Endothelial cell of umbilical vein (primary cell): Measurements from ENCODE around the gene SPINK9.

Source experiments
- EZH2 ChIP-seq: IDR thresholded peaks from 2 replicates; pipeline ENCODE4 v1.6.1; 2012; ENCODE audit warnings: borderline replicate concordance, low read depth, mild to moderate bottlenecking, moderate library complexity, low read length, inconsistent platforms; ENCODE audit not compliant: severe bottlenecking
- FOS ChIP-seq: IDR thresholded peaks from 2 replicates; pipeline ENCODE4 v1.6.1; 2011; ENCODE audit warnings: mild to moderate bottlenecking, low read length, moderate library complexity, borderline replicate concordance; ENCODE audit not compliant: insufficient read depth
- GATA2 ChIP-seq: IDR thresholded peaks from 2 replicates; pipeline ENCODE4 v1.7.0; 2011; ENCODE audit warnings: low read depth, mild to moderate bottlenecking, moderate library complexity, mixed read lengths, low read length; ENCODE audit not compliant: insufficient read length, insufficient read depth
- JUN ChIP-seq: IDR thresholded peaks from 2 replicates; pipeline ENCODE4 v1.6.1; 2011; ENCODE audit warnings: borderline replicate concordance, low read depth; ENCODE audit not compliant: insufficient read length, insufficient read depth
- MYC ChIP-seq: IDR thresholded peaks from one replicate; pipeline ENCODE4 v1.6.1; 2011; ENCODE audit warnings: mild to moderate bottlenecking, low read depth, low read length
- POLR2A ChIP-seq: IDR thresholded peaks from 2 replicates; pipeline ENCODE4 v1.6.1; 2012; ENCODE audit warnings: low read depth, mild to moderate bottlenecking, control low read depth, low read length
- POLR2AphosphoS5 ChIP-seq: IDR thresholded peaks from 2 replicates; pipeline ENCODE4 v1.6.1; 2012; ENCODE audit warnings: low read depth, mild to moderate bottlenecking, control low read depth, low read length, moderate library complexity; ENCODE audit not compliant: insufficient read depth
- TF ChIP-seq, protein P1 (sequence below), 2 donors: IDR thresholded peaks; 1 replicate in 1 of 2; 2 replicates in 1 of 2; pipeline ENCODE4 v1.5.1; 2011; ENCODE audit warnings: low read length in 2 of 2, mild to moderate bottlenecking in 2 of 2, moderate library complexity in 2 of 2, control low read depth in 1 of 2, inconsistent platforms in 1 of 2, low read depth in 1 of 2; ENCODE audit not compliant: insufficient read depth in 1 of 2; ENCODE audit errors: extremely low read depth in 1 of 2
- TF ChIP-seq, protein P2 (sequence below): IDR thresholded peaks from 2 replicates; pipeline ENCODE4 v1.6.1; 2011; ENCODE audit not compliant: insufficient read depth, insufficient read length

DNA sequence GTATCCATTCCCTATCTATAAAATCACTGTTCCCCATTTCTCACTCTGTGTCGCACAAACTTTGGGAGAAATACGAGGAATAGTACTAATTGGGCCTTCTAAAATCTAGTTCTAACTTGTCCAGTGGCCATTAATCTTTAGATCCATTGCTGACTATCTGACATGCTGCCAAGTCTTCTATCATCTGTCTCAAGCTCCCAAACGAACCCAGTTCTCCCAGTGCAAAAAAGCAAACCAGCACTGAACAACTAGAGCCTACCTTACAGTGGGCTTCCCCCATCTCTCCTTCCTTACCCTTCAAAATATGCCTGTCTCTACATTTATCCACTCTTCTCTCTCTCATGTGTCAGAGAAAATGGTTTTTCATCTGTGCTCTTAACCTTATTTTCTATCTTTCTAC is 26.3 kb upstream of the SPINK9 start:
- no peak for TF ChIP-seq POLR2A
- TF ChIP-seq, protein P1, sequence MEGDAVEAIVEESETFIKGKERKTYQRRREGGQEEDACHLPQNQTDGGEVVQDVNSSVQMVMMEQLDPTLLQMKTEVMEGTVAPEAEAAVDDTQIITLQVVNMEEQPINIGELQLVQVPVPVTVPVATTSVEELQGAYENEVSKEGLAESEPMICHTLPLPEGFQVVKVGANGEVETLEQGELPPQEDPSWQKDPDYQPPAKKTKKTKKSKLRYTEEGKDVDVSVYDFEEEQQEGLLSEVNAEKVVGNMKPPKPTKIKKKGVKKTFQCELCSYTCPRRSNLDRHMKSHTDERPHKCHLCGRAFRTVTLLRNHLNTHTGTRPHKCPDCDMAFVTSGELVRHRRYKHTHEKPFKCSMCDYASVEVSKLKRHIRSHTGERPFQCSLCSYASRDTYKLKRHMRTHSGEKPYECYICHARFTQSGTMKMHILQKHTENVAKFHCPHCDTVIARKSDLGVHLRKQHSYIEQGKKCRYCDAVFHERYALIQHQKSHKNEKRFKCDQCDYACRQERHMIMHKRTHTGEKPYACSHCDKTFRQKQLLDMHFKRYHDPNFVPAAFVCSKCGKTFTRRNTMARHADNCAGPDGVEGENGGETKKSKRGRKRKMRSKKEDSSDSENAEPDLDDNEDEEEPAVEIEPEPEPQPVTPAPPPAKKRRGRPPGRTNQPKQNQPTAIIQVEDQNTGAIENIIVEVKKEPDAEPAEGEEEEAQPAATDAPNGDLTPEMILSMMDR (IDR thresholded peaks at IDR 0.05; ENCODE audit: extremely low read depth in 1 of 2, insufficient read depth in 1 of 2, low read depth in 1 of 2, low read length in 2 of 2) = no peak
- no peak for TF ChIP-seq POLR2AphosphoS5
- no peak for TF ChIP-seq EZH2
- TF ChIP-seq, protein P2, sequence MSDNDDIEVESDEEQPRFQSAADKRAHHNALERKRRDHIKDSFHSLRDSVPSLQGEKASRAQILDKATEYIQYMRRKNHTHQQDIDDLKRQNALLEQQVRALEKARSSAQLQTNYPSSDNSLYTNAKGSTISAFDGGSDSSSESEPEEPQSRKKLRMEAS = no peak
- TF ChIP-seq MYC = no peak
- no peak for TF ChIP-seq FOS
- TF ChIP-seq GATA2 = no peak
- TF ChIP-seq JUN = no peak
